Gastrocnemius medialis (tissue), 4 donors: ENCODE results near the gene DMRTB1.

Experiments
- CTCF ChIP-seq, 5 experiments: fragments of 450-650 bp in 3 of 5; fragments of 200-600 bp in 2 of 5; sonication (generic) in 2 of 5; IDR thresholded peaks in 4 of 5; conservative IDR thresholded peaks in 1 of 5; 1 replicate in 4 of 5; 2 replicates in 1 of 5; pipeline ENCODE4 v1.5.1; 2016 to 2019; ENCODE audit warnings: antibody characterized with exemption in 5 of 5, mild to moderate bottlenecking in 3 of 5, moderate library complexity in 3 of 5
- POLR2A ChIP-seq, 2 donors: fragments of 450-650 bp; IDR thresholded peaks; one replicate each; pipeline ENCODE4 v1.6.1; 2017; ENCODE audit warnings: antibody characterized with exemption in 2 of 2, mild to moderate bottlenecking in 2 of 2, moderate library complexity in 2 of 2

- no peak for TF ChIP-seq CTCF (IDR thresholded peaks at IDR 0.05 in 4 of 5, conservative IDR thresholded peaks at IDR 0.05 in 1 of 5)
- TF ChIP-seq POLR2A (IDR thresholded peaks at IDR 0.05): no peak
These were observed 42.1 kb upstream of the DMRTB1 start for GRCh38 chr1:53417074-53417511.
